IPS-15b (cell line): ENCODE results near the gene RAD51B.
A peak's percentile ranks its signal among the peaks of the same experiment; 100 is the strongest.

Experiments
- H3K27me3 ChIP-seq: one replicate; pipeline ENCODE4 v1.6.1; 2013; ENCODE audit warnings: low read length; ENCODE audit not compliant: control insufficient read depth, insufficient read depth
- H3K36me3 ChIP-seq: one replicate; pipeline ENCODE4 v1.6.1; 2013; ENCODE audit warnings: low read length; ENCODE audit not compliant: control insufficient read depth, insufficient read depth
- H3K4me1 ChIP-seq: one replicate; pipeline ENCODE4 v1.6.1; 2013; ENCODE audit warnings: mild to moderate bottlenecking, low read length; ENCODE audit not compliant: control insufficient read depth, insufficient read depth
- H3K4me3 ChIP-seq: one replicate; pipeline ENCODE4 v1.5.1; 2013; ENCODE audit warnings: low read depth, low read length
- H3K9ac ChIP-seq: one replicate; pipeline ENCODE4 v1.6.1; 2013; ENCODE audit warnings: low read depth, mild to moderate bottlenecking, low read length
- H3K9me3 ChIP-seq: one replicate; pipeline ENCODE4 v1.6.1; 2013; ENCODE audit warnings: mild to moderate bottlenecking, low read length; ENCODE audit not compliant: control insufficient read depth, insufficient read depth

Gene RAD51B

GRCh38 chr14:68346556-68347343, 527.2 kb downstream of the RAD51B start:
- Histone ChIP-seq H3K27me3 (no peaks in the 10 kb centered on the region), H3K36me3 (no peaks in the 10 kb centered on the region), H3K9ac (no peak overlapping the region), H3K9me3 (no peaks in the 10 kb centered on the region), H3K4me1 (peaks cover 12% of the 10 kb centered on the region), H3K4me3 (no peak overlapping the region)

GRCh38 chr14:68349900-68350629, 530.5 kb downstream of the RAD51B start:
- H3K36me3 ChIP-seq: no peaks in the 10 kb centered on the region
- no peak overlapping the region for H3K9ac ChIP-seq
- no peaks in the 10 kb centered on the region for H3K4me1 ChIP-seq
- H3K4me3 ChIP-seq: no peak overlapping the region
- no peaks in the 10 kb centered on the region for H3K27me3 ChIP-seq
- H3K9me3 ChIP-seq: no peaks in the 10 kb centered on the region

GRCh38 chr14:68355415-68355814, 535.8 kb downstream of the RAD51B start:
- Histone ChIP-seq H3K36me3 (no peaks in the 10 kb centered on the region), H3K27me3 (no peaks in the 10 kb centered on the region), H3K4me1 (no peaks in the 10 kb centered on the region), H3K4me3 (no peak overlapping the region), H3K9me3 (no peaks in the 10 kb centered on the region), H3K9ac (no peak overlapping the region)

- Histone ChIP-seq H3K9ac (no peak overlapping the region), H3K36me3 (no peaks in the 10 kb centered on the region), H3K4me1 (peaks cover under 1% of the 10 kb centered on the region), H3K4me3 (no peak overlapping the region), H3K27me3 (no peaks in the 10 kb centered on the region), H3K9me3 (no peaks in the 10 kb centered on the region)
Observed at GRCh38 chr14:68357777-68358176, 538.2 kb downstream of the RAD51B start.

GRCh38 chr14:68358500-68358899, 538.9 kb downstream of the RAD51B start:
- H3K9me3 ChIP-seq: no peaks in the 10 kb centered on the region
- no peaks in the 10 kb centered on the region for H3K27me3 ChIP-seq
- no peak overlapping the region for H3K4me3 ChIP-seq
- no peaks in the 10 kb centered on the region for H3K36me3 ChIP-seq
- H3K9ac ChIP-seq: no peak overlapping the region
- H3K4me1 ChIP-seq: peaks cover 4% of the 10 kb centered on the region

- no peaks in the 10 kb centered on the region for H3K36me3 ChIP-seq
- H3K9ac ChIP-seq: no peak overlapping the region
- H3K4me1 ChIP-seq: peaks cover 4% of the 10 kb centered on the region
- no peaks in the 10 kb centered on the region for H3K9me3 ChIP-seq
- H3K4me3 ChIP-seq: no peak overlapping the region
- H3K27me3 ChIP-seq: no peaks in the 10 kb centered on the region
Observed at GRCh38 chr14:68359022-68359836, 539.6 kb downstream of the RAD51B start.

- Histone ChIP-seq H3K27me3 (no peaks in the 10 kb centered on the region), H3K4me1 (peaks cover 11% of the 10 kb centered on the region), H3K4me3 (no peak overlapping the region), H3K9me3 (no peaks in the 10 kb centered on the region), H3K9ac (no peak overlapping the region), H3K36me3 (no peaks in the 10 kb centered on the region)
Observed at GRCh38 chr14:68359837-68360552, 540.4 kb downstream of the RAD51B start.

- Histone ChIP-seq H3K36me3 (no peaks in the 10 kb centered on the region), H3K27me3 (no peaks in the 10 kb centered on the region), H3K4me3 (no peak overlapping the region), H3K9ac (no peak overlapping the region), H3K4me1 (peaks cover 14% of the 10 kb centered on the region), H3K9me3 (no peaks in the 10 kb centered on the region)
Observed at GRCh38 chr14:68361231-68361630, 541.7 kb downstream of the RAD51B start.

- Histone ChIP-seq H3K9me3 (no peaks in the 10 kb centered on the region), H3K4me3 (no peak overlapping the region), H3K9ac (no peak overlapping the region), H3K4me1 (peaks cover 14% of the 10 kb centered on the region), H3K36me3 (no peaks in the 10 kb centered on the region), H3K27me3 (no peaks in the 10 kb centered on the region)
Observed at GRCh38 chr14:68362846-68363245, 543.3 kb downstream of the RAD51B start.

- no peaks in the 10 kb centered on the region for H3K36me3 ChIP-seq
- no peaks in the 10 kb centered on the region for H3K27me3 ChIP-seq
- H3K4me1 ChIP-seq: peaks cover 14% of the 10 kb centered on the region
- H3K9ac ChIP-seq: peak overlapping the region; percentile 41
- H3K4me3 ChIP-seq: peak overlapping the region; percentile 88
- H3K9me3 ChIP-seq: no peaks in the 10 kb centered on the region
Observed at GRCh38 chr14:68363466-68363842, 543.9 kb downstream of the RAD51B start.
